Stimulated activated CD4-positive, alpha-beta T cell treated with anti-CD3 and anti-CD28 coated beads, Interleukin-15, amount 100 ng/mL, for 24 hours (primary cell): Measurements from ENCODE around the gene PRCC.
A peak's percentile ranks its signal among the peaks of the same experiment; 100 is the strongest.
"Not testable (repeated sequence)": the region's sequence is repeated elsewhere in the genome, so short reads cannot be mapped to it uniquely, and the experiment has no call there.

Experiments used
- DNase-seq: peaks from one replicate; pipeline ENCODE4 v3.0.0-alpha.2; 2020

PRCC gene

DNA sequence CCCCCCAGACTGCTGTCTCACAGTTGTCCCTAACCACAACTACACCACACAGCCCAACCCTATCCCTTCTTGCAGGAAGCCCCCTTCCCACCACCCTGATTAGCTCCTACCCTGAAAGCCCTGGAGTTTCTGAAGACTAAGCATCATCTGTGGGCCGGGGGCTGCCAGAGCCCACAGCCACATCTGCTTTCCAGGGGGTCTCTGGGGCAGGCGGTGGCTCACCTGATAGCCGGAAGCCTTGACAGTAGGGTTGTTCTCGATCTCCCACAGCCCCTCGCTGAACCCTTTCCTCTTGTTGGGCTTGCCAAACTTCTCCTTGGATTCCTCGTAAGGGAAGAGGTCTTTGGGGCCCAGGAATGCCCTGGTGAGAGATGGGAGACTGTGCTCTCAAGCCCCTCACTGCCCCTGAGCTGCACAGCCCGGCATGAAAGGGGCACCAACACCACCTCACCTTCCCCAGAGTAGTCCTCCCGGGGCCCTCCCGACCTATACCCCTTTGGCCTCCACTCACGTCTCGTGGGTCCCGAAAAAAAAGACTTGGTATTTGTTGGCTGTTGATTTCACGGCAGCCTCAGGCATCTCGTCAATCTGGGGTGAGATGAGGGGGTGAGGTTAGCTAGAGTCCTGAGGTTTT, 22.4 kb upstream of the PRCC start:
- DNase-seq, result no peak

DNA sequence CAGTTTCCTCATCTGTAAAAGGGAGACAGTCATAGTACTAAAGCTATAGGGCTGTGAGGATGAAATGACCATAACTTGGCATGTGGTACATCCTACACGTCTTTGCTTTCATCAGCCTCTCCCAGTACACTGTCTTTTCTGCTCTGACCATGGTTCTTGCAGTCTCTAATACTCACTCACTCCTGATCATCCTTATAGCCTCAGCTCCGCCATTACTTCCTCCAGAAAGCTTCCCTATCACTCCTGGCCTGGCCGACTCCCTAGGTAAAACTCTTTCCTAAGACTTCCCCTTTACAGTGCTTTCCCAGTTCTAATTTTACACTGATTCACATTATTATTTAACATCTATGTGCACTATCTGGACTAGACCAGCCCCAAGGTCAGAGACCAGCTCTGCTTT, 21.5 kb upstream of the PRCC start:
- DNase-seq, result no peak

DNA sequence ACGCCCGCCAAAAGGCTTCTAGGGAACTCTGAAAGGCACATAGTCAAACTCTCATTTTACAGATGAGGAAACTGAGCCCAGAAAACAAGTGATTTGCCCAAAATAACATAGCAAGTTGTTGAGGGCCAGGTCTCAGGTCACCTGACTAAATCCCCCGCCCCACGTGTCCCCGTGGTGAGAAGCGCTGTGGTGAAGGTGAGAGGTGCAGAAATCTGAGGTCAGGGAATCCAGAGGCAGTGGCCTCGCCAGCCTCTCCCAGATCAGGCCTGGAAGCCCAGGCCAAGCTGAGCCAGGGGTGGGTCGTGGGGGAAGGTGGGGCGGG, 21.0 kb upstream of the PRCC start:
- DNase-seq, result no peak

DNA sequence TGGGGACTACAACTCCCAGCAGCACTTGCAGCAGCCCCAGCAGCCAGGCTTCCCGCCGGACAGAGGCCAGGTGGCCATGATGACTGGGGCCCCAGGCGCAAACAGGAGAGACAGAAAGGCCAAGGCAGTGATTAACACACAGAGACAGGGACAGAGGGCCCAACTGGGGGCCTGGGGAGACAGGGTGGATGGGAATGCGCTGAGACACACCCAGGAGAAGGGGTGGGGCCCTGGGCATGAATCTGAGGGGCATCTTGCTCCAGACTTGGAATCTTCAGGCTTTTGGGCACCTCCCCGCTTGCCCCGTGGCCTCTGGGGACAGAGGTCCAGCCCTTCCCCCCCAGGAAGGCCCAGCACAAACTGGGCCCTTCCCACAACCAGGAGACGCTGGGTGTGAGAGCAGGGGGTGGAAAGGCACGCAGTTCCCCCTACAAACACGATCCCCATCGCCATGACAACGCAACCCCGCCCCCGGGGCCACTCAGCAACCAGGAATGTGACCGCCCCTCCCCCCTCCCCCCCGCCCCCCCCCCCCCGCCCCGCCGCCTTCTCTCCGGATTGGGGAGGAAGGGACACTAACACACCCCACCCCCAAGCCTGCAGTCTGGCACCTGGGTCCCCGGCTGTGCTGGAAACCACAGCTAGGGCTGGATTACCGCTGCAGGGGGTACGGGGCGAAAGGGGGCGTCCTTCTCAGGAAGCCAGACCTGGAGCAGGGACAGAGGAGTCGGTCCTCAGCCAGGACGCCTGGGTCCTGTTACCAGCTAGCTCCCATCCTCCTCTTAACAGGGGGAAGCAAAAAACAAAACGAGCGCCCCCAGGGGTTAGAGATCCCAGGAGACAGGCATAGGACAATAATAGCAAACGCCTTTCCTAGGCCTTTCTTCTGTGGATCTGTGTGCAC, 20.4 kb upstream of the PRCC start:
- DNase-seq, result peak; percentile 72

DNA sequence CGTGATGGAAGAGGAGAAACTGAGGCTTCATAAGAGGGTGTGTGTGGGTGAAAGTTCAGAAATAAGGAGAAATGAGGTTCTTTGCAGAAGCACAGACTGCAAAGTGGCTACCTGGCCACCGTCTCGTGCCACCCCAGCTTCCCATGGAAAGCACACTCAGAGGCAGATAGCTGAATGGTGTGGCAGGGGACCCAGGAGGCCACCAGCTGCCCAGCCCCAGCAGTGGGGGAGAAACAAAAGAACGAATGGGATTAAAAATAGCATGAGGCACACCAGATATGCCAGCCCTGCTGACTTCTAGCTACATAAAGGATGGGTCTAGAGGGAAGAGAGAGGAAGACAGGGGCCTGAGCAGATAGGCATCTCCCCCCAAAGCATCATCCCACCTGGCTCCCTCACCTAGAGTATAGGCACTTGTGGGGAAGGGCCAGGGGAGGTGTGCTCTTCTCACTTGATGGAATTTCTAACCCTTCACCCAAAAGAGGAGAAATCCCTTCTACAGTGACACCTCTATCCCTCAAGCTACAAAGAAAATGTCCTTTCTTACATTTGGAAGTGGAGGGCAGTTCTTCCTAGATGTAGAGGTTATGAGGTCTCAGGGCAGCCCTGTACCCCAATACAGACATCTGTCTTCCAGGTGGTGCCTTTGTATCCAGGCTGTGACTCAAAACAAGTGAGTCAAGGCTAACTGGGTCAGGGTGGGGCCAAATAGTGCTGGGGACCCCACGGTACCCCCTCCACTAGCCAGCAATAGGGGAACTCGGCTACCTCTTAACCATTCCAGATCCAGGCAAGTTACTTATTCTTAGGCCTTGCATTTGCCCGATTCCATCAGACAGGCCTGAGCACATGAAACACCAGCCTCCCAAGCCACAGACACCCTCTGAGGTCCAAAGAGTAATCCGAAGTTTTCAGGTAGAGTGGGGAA, 19.3 kb upstream of the PRCC start:
- no peak for DNase-seq

DNA sequence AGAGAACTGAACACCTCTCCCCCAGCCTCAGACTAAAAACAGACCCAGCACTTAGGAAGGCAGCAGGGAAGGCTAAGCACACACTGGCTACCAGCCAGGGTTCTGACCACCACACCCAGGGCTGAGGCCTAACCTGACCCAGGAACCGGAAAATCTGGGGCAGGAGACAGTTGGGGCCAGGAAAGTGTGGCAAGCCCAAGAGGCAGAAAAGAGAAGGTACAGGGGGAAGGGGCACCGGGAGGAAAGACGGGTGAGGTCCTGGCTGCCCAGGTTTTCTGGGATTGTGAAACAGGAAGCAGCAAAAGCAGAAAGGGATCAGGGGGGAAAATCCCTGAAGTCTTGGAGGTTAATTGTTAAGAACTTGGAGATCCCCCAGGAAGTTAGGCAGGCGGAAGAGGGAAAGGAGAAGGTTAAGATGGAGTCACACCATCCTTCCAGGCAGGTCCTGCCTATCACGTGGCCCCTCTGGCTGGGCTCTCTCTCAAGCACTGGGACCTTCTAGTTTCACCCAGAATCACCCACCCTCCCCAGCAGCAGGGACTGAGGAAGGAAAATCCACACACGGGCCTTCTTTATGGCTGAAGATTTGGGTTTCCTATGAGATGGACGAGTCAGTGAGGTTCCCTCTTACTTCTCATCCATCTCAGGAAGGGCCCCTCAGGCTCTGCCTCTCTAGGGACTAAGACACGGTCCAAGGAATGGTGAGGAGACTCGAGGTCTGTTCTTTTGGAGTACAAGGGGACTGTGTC, 18.5 kb upstream of the PRCC start:
- peak; percentile 39 for DNase-seq

DNA sequence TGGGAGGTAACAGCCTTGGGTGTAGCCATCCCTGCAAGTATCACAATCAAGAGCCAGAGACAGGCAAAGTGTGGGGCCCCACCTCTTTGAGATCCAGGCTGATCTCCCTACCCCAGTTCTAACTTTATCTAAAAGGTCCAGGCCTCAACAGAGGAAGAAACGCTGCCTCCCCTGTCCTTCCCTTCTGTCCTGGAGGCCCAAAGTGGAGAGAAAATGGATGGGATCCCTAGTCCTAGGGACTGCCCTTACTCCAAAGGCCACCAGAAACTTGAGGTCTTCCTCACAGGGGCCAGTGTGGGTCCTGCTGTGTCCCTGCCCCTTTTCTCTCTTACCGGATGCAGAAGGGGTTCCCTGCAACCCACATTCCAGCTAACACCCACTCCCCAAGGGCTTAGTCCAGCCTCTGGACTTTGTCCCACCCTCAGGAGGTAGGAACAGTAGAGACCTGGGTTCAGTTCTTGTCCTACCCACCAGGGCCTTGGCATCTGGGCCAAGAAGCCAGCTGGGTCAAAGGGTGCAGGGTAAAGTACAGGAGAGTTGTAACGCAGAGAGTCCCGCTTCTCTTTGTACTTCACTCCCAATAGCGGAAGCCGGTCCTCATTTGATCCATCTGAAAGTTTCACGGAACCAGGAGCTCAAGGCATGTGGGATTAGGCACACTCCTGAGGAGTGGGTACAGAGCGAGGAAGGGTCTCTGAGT, 17.8 kb upstream of the PRCC start:
- DNase-seq, result no peak

DNA sequence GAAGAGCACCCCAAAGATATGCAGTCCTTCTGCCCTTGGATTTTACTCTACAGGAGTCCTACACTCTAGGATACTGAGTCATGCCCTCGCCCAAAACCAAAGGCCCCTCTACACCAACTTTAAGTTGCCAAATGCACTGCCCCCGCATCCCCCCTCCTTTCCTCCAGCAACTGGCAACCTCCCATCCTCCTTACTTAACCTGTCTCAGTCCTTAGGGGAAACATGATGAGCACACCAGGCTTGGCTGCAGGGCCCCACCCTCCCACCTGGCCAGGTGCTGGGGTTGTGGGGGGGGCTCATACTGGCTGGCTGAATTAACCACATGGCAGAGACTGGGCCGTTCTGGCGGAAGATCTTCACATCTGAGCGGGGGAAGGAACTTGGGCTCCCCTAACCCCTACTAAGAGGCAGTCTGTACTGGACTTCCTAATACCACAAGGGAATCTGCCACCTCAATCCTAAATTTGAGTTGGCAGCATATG, 17.1 kb upstream of the PRCC start:
- DNase-seq, result peak; percentile 72

DNA sequence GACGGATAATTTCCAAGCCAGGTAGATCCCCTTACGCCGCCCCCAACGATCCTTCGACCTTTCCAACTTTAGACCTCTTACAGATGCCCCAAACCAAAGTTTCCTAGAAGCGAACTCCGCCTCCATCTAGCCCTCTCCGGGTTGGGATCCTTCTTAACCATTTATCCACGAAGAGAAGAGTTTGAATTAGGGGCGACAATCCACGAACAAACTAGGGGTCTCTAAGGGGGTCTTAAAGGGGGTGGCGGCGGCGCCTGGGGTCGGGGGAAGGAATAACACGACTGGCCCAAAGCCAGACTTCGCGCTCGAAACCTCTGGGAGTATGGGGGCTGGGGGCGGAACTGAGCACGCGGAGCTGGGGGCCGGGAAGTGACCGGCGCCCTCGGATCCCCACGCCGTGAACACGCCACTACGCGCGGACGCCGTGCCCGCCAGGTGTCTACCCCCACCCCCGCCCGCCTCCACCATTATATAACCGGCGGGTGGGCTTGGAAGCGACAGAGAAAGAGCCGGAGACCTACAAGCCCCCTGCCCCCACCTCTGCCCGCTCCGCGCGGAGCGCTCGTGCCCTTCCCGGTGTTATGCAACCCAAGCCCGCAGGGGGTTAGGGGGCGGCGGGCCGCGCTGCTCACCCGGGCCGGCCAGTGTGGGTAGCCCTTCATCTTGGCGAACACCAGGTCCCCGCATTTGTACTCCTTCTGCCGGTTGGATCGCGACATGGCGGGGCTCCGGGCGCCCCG, 16.5 kb upstream of the PRCC start:
- DNase-seq, result peak; percentile 60

DNA sequence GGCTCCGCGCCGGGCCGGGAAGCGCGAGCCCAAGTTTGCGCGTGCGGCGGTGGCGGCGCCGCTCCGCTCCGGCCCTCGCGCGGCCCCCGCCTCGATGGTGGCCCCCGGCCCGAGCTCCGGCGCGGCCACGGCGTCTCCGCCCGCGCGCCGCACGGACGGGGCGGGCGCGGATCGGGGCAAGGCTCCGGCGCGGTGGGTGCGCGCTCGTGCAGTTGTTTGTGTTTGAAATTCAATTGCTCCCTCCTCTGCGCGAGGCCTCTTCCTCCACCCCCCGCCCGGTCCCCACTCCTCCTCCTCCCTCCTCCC, 15.9 kb upstream of the PRCC start, which contains the start of gene HDGF:
Gene HDGF, minus strand, starts transcription at position 225 of the 306 bp plus-strand sequence. CDS start 246 bp downstream, outside the sequence.
- DNase-seq, result no peak

DNA sequence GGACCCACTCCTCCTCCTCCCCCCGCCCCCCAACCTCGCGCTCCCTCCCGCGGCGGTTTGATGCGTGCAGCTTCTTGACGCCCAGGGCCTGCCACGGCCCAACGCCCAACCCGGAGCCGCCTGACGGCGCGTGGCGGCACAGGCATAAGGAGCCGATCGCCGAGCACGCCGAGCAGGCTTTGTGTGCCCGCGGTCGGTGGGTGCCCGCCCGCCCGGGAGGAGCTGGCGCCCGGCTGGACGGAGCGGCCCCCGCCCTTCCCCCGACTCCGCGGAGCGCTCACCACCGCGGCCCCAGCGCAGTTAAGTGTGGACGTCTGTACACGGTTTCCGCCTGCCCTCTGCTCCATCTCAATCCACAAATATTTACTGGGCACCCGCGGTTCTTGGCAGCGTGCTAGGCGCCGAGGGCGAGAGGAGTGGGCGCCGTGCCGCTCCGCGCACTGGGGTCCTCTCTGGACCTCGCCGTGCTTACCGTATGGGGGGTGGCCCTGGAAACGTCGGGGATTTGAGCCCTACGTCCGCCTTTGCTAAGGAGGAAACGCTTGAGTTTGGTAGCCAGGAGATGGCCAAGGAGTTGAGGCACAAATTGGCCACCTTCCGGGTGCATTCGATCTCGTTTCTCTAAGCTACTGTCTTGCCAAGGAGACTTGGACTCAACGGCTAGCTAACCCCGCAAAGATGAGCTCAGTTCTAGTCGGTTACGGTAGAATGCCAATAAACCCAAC, 15.4 kb upstream of the PRCC start:
- peak; percentile 99 for DNase-seq

DNA sequence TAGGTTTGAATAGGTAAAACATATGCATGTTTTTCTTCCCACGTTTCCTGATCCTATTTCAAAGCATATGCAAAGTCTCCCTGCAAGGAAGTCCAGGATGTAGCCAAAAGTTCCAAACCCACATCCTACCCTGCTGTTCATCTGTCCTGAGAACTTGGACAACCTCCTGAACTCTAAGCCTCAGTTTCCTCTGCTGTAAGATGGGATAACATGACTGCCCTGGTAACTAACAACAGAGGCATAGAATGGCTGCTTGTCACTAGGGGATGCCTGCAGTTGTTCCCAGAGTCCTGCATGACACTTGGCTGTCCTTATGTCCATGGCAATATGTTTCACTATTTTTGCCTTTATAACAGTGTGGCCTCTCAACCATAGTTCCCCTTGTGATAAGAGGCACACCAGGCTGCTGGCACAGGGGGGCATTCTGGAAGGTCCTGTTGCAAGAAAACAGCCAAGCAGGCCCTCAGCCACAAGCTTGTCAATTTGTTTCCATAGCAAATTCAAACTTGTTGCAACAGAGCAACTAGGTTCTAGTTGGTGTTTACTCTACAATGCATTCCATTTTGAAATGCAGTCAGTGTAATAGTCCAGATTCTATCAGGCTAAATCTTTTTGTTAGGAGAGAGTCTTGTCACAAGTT, 14.4 kb upstream of the PRCC start:
- no peak for DNase-seq

DNA sequence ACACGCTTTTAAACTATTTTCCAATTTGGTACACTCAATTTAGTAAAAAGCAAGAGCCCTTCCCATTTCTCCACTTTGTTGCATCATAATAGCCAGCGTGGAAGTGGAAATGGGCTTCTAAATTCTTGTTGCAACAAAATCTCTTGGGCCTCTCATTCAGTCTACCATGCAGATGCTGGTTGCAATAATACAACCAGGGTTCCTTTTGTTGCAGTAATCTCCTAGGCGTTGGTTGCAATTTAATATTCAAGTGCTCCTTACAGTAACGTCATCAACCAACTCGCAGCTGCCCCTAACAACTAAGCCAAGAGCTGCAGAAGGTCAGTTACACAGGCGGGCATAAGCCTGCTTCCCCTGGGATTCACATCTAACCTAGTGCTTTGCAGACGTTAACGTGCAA, 13.1 kb upstream of the PRCC start:
- DNase-seq, result no peak

DNA sequence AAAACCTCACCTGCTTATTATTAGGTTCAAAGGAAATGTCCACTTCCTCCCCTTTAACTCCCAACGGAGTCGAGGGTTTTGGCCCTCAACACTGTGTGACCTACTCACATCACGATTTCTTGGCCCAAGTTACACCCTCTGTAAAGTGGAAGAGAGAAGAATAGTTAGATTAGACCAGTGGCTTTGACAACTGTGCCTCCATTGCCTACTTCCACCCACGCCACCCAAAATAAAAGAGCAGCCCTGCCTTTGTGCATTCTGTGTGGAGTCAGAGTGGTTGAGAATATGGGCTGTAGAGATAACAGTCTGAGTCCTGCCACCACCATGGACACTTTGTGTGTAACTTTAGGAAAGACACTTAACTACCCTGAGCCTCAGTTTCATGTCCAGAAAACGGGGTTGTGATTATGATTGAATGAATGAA, 11.8 kb upstream of the PRCC start:
- DNase-seq, result no peak

DNA sequence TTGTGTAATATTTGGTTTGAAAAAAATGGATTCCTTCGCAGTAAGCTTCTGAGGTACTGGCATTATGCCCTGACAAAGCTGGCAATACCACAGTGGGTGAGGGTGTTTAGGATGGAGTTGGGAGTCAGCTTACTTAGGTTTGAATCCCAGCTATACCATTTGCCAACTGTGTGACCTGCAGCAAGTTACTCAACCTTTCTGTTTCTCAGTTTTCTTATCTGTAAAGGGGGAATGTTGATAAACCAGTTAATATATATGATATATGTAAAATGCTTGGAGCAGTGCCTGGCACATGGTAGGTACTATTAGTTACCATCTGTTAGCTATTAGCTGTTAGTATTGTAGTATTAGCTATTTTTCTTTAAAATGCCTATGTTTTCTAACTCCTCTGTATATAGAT, 11.0 kb upstream of the PRCC start:
- DNase-seq, result no peak

DNA sequence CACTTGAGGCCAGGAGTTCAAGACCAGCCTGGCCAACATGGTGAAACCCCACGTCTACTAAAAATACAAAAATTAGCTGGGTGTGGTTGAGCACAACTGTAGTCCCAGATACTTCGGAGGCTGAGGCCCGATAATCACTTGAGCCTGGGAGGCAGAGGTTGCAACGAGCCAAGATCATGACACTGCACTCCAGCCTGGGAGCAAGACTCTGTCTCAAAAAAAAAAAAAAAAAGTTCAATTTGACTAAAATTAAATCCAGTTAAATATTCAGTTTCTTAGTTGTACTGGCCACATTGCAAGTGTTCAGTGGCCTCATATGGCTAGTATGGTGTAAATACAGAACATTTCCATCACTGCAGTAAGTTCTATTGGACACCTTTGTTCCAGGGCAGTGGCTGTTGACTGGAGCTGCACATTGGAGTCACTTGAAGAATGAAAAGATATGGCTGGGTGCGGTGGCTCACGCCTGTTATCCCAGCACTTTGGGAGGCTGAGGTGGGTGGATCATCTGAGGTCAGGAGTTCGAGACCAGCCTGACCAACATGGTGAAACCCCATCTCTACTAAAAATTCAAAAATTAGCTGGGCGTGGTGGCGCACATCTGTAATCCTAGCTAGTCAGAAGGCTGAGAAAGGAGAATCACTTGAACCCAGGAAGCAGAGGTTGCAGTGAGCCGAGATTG, 9.6 kb upstream of the PRCC start:
- not testable (repeated sequence) for DNase-seq

DNA sequence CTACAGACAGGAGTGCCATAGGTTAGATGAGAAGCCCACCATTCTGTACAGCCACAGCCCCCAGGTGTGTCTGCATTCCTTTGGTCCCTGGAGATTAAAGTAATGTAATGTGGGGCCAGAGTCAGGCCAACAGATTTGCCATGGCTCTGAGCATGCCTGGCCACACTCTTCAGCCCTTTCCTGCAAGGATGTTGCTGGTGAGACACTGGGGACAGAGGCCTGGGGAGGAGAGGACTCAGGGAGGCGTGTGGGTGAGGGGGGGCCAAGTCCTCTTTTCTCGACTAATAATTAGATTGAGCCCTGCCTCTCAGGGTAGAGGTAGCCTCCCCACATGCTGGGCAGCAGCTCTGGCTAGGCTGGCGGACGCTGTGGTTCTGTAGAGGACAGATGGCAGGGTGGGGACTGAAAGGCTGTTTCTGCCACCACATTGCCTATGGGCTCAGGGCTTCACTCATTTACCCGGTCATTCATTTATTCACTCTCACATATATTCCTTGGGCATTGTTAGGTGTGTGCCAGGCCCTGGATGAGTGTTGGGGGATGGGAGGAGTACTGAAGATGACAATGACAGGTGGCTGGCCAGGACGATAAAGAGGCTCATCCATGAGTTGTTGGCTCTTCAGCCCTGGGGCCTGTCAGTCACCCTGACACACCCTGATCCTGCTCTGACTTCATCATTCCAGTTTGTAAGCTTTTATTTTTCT, 7.1 kb upstream of the PRCC start:
- DNase-seq, result no peak

DNA sequence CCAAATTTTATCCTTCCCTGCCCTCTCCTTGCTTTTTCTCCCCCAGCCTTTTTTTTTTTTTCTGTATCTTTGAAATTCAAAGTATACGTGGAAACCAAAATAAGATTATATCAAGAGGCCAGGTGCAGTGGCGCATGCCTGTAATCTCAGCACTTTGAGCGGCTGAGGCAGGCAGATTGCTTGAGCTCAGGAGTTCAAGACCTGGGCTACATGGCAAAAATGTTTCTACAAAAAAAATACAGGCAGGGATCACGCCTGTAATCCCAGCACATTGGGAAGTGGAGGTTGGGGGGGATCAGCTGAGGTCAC, 6.6 kb upstream of the PRCC start:
- DNase-seq, result no peak

DNA sequence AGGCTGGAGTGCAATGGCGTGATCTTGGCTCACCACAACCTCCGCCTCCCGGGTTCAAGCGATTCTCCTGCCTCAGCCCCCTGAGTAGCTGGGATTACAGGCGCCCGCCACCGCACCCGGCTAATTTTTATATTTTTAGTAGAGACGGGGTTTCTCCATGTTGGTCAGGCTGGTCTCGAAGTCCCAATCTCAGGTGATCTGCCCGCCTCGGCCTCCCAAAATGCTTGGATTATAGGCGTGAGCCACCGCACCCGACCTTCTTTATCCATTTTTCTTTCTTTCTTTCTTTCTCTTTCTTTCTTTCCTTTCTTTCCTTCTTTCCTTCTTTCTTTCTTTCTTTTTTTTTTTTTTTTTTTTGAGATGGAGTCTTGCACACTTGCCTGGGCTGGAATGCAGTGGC, 2.2 kb upstream of the PRCC start:
- not testable (repeated sequence) for DNase-seq
